GM21576 (cell line): ENCODE results near the gene CHI3L1.

ENCODE experiments used
- ATAC-seq: cut with Tn5 transposase; IDR thresholded peaks from one replicate; pipeline ENCODE4 v1.9.1; 2021; ENCODE audit warnings: mild to moderate bottlenecking, moderate library complexity; ENCODE audit not compliant: unreplicated experiment

Gene CHI3L1

GRCh38 chr1:203136409-203137042 is 50.0 kb downstream of the CHI3L1 start:
- no peak for ATAC-seq

- ATAC-seq, result no peak
Measured at GRCh38 chr1:203135636-203136305, 50.7 kb downstream of the CHI3L1 start.

DNA sequence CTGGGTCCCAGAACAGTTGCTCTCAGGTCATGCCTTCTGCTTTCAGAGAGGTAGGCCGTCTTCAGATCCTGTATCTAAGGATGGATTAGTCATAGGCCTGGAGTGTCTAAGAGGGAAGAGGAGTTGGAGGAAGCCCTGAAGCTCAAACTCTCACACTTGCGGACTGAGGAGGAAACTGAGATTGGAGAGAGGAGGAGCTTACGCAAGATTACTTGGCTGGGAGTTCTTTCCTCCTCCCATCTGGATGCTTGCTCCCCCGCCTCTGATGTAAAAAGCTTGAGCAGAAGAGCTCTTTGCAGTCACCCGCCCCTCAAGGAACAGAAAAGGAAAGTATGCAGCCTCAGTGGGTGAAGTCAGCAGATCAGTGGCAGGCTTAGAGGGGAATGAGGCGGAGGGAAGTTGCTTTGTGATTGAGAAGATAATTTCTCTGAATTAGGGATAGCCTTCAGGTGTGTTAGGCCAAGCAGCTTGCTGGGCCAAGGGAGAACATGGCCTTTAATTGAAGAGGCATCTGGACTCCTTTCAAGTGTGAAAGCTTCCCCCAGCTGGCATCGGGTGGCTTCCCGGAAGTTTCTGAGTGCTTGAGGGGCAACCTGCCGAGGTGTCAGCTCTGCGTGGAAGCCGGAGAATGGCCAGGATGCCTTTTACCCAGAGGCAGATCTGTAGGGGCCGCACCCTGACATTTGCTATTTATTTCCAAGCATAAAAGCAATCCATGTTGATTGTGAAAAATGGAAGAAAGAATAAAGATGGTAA is 52.4 kb downstream of the CHI3L1 start:
- no peak for ATAC-seq

- no peak for ATAC-seq
Measured at GRCh38 chr1:203131548-203132200, 54.8 kb downstream of the CHI3L1 start.

- ATAC-seq, result no peak
Measured at GRCh38 chr1:203130358-203130985, 56.0 kb downstream of the CHI3L1 start.

DNA sequence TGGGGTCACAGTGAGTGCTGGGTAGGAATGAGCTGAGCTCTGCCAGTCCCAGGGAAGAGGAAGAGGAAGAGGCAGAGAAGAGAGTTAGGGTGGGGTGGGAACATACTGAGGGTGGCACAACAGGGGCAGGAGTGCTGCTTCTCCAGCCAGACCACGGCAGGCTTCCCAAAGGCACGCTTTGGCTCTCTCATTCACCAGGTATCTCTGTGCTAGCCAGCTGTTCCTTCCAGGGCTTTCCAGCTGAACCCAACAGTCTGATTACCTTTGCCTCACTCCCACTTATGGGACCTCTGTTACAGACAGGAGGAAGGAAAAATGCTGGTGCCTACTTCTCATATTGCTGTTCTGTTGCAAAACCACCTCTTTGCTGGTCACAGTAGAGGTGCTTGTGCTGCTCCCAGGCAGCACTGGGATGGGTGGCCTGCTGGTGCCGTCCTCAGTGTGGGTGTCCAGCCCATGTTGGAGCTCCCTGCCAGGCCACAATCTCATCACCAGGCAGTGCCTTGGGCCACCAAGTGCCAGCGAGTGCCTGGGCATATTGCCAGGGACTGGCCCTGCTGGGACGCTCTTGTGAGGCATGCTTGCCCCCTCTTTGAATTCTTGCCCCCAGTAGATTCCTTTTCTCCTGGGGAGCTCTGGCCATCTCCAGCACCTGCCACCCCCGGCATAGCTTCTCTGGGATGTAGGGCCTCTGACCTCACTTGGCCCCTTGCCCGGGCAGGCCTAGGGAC is 56.8 kb downstream of the CHI3L1 start:
- ATAC-seq, result no peak
